GM19467 (cell line): ENCODE data around the gene ATCAY.

Source experiments
- ATAC-seq: cut with Tn5 transposase; IDR thresholded peaks from one replicate; pipeline ENCODE4 v1.9.1; 2021; ENCODE audit warnings: mild to moderate bottlenecking, moderate library complexity; ENCODE audit not compliant: unreplicated experiment

Gene ATCAY

DNA sequence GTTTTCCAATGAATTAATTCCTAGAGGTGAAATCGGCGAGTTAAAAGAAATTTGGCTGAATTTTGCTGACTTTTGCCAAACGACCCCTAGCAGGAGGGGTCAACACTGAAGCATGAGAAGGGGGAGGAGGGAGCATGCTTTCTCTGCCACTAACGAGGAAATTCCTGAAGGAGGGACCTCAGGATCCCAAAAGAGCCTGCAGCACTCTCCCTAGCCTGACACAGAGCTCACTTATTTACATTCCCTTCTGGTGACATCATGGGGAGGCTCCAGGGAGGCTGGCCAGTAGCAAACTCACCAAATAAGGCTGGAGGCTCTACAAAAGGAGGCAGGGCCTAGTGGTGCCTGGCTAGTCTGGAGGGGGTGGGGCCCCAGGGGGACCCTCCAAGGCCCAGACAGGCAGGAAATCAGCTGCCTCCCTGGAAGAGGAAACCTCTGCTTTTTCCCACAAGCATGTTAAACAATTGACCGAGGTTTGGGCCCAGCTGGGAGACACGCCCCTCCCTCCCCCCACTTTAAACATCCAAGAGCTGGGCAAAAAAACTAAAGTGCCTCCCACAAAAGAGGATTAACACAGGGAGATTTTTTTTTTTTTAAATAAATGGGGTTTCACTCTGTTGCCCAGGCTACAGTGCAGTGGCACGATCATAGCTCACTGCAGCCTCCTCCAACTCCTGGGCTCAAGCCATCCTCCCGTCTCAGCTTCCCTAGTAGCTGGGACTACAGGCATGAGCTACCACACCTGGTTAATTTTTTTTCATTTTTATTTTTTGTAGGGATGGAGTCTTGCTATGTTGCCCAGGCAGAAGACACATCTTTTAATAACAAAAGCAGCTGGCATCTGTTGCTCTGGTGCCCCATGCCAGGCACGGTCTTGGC is 88.3 kb downstream of the ATCAY start:
- ATAC-seq: no peak

DNA sequence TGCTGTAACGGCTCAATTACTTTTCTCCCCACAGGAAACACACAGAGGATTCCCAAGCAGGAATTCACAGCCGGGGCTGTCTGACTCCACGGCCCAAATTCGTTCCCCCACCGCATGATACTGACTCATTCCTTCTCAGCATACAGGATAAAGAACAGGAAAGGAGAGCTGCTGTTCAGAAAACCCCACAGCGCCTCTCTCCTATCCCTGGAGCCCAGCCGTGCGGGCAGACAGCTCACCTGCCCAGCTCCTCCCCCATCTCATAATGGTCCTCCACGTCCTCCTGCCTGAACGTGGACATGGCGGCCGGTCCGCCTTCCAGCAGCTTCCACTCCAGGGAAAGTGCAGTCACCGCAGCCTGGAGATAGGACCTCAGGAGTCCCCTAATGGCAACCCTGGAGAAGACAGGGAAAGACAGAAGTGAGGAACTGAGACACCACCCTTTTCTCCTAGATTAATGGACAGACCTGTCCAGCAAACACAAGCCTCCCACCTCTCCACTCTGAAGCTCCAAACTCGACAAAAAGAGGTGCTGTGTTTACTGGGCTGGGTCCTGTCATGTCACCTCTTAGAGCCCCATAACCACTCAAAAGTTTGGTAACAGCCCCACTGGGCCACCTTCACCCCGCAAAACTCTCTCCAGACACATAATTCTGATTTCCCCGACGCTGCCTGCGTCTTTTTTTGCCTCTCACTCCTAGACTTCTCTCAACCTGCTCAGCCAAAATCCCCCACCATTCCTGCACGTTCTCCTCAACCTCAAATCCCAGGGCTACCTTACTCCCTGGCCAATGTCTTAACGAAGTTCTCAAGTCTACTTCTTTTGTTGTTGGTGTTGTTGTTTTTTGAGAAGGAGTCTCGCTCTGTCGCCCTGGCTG is 89.2 kb downstream of the ATCAY start:
- no peak for ATAC-seq

DNA sequence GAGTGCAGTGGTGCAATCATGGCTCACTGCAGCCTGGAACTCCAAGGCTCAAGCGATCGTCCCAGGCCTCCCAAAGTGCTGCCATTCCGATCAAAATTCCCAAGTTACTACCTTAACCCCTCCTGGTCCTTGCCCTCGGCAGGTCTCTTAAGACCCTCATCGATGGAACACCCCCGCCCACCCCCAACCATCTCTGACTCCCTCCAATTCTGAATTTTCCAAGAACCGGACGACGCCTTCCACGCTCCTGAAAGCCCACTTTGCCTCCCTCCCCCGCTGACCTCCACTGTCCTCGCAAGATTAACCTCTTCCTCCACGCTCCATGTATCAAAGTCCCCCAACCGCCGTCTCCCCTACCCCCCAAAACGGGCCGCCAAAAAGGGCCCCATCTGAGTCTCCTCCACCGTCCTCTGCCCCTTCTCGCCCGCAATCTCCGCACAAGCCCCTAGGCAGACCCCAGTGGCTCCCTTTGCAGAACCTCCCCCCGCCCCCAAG is 89.9 kb downstream of the ATCAY start:
- no peak for ATAC-seq

DNA sequence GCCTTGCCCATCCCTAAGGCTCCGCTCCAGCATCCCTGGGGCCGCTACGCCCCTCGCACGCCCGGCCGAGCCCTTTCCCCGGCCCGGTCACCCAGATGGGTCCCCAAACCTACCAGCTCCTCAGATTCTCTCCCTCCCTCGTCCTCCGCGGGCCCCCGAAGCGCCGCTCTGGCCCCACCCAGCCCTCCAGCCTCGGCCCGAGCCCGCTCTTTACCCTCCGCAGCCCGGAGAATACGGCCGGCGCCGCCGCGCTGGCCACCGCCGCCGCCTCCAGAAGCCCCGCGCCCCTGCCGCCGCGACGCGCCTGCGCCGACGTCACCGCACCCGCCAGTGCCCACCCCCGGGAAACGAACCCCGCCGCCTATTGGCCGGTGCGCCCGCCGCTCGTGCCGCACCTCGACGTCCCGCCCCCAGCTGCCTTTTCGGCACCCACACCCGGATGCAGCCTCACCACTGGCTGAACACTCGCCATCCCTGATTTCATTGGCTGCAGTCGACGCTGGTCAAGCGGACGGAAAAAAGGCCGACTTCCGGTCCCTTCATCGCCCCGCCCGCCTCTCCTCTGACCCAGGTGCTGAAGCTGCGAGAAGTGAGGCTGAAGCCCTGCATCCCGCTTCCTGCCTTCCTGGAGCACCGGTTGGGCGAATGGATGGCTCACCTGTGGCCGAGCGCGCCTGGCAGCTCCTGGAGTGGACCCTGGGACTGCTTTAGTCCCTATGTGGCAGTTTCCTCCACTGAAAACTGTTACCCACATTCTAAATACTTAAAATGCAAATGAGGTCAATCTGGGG is 90.5 kb downstream of the ATCAY start, which contains the start of gene DAPK3:
Gene DAPK3 (minus strand): TSS at position 292 of the 791 bp plus-strand sequence. CDS start 1,364 bp downstream, outside the sequence.
- peak; percentile 95 for ATAC-seq

DNA sequence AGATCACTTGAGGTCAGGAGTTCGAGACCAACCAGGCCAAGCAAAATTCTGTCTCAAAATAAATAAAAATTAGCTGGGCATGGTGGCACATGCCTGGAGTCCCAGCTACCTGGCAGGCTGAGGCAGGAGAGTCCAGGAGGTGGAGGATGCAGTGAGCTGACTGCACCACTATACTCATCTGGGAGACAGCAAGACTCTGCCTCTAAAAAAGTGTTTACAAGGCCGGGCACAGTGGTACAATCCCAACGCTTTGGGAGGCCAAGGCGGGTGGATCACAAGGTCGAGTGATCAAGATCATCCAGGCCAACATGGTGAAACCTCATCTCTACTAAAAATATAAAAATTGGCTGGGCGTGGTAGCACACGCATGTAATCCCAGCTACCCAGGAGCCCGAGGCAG is 94.7 kb downstream of the ATCAY start:
- ATAC-seq: no peak

DNA sequence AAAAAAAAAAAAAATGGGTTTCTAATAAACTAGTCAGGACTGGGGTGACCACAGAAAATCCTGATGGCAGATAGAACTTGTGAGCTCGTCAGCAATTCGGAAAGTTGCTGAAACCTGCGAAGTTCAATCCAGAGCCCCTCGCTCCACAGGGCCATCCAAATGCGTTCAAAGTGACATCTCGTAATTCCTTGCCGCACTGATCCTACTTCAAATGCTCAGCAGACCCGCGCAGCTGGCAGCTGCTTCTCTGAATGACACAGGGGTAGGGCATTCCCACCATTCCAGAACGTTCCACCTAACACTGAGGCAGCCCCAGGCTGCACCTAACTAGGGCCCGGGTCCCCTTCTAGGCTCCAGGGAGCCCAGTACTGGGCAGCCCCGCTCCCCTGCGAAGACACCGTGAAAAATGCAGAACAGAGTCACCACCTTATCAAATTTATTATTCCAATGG is 95.2 kb downstream of the ATCAY start:
- ATAC-seq: no peak

DNA sequence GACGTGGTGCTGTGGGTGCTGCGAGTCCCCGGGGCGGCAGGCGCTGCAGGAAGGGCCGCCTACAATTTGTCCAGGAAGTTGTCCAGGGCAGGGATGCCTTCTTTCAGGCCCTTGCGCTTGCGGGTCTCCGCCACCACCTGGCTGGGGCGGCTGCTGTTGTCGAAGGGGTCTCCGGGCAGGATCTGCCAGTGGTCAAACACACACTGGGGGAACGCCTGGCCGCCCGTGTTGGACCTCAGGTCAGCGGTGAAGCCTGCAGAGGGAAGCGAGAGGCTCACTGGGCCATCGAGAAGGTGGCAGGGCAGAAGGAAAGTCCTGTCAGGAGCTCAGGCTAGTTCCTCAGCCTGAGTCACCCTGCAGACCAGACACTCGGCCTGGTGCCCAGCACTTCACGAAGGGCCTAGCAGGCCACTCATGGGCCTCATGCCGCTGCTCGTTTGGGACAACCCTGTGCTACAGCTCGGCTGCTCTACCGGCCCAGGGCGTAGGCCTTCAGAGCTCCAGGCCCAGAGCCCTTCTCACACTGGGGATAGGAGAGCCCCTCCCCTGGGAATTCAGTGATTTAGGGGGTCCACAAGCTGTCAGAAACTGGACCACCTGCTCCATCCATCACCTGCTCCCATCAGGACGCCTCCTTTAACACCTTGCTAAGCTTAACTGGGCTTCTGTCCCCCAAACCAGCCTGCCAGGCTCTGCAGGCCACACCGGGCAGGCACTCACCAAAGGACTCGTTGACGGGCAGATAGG is 96.2 kb downstream of the ATCAY start:
- ATAC-seq: no peak
